Activated CD4-positive, alpha-beta memory T cell treated with anti-CD3 and anti-CD28 coated beads, Interleukin-2, amount 10 ng/mL, durations not matched to agents 7 days and 5 days (primary cell): Measurements from ENCODE around the gene ASPHD1. TPM values are rescaled to one million over a fixed set of nuclear protein-coding genes. Genes with fewer than 3 reads are reported as not detected.
"Not testable (repeated sequence)": the region's sequence is repeated elsewhere in the genome, so short reads cannot be mapped to it uniquely, and the experiment has no call there.

ENCODE experiments used
- CTCF ChIA-PET: fragments of 350-600 bp; sonication (Branson Sonifier 250); formaldehyde crosslinking; loops from one replicate; lab custom pipeline; 2021; ENCODE audit warnings: antibody characterized with exemption, inconsistent platforms; lab: Charles Lee
- POLR2A ChIA-PET: fragments of 350-600 bp; sonication (Branson Sonifier 250); formaldehyde crosslinking; loops from one replicate; lab custom pipeline; 2021; ENCODE audit warnings: antibody characterized with exemption; lab: Charles Lee
- DNase-seq: peaks from one replicate; pipeline ENCODE4 v3.0.0-alpha.2; 2020
- H3K27ac Mint-ChIP-seq: one replicate; pipeline ENCODE4 v1.8.0; 2021; ENCODE audit warnings: mild to moderate bottlenecking, mixed read lengths
- H3K27me3 Mint-ChIP-seq: one replicate; pipeline ENCODE4 v1.8.0; 2021; ENCODE audit warnings: mixed read lengths
- H3K36me3 Mint-ChIP-seq: one replicate; pipeline ENCODE4 v1.8.0; 2021; ENCODE audit warnings: low read depth, mixed read lengths
- H3K4me1 Mint-ChIP-seq: one replicate; pipeline ENCODE4 v1.8.0; 2021; ENCODE audit warnings: mixed read lengths
- H3K4me3 Mint-ChIP-seq: one replicate; pipeline ENCODE4 v1.8.0; 2021; ENCODE audit warnings: mild to moderate bottlenecking, mixed read lengths
- H3K9me3 Mint-ChIP-seq: one replicate; pipeline ENCODE4 v1.8.0; 2021; ENCODE audit warnings: mixed read lengths
- total RNA-seq, 2 experiments: library from RNA; stranded (reverse); gene quantifications; one replicate each; pipeline ENCODE4 v1.2.3, GENCODE V29; 2021

Gene ASPHD1
- total RNA-seq, 2 experiments from 2014 or later, result 0.15 TPM; not detected in 1

DNA sequence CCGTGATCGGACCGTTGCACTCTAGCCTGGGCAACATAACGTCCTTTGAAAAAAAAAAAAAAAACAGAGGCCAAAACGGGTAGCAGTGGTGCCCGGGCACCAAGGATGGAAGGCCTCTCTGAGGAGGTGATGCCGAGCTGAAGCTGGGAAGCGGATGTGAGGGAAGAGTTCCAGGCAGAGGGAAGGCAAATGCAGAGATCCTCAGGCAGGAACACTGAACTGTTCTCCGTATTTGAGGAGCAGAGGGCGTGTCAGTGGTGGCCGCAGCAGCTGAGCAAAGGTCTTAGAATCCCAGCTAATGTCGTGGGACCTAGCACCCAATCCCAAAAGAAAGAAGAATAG, 26.4 kb downstream of the ASPHD1 start:
- Mint-ChIP-seq H3K4me3 (peak overlapping the region; percentile 87), H3K4me1 (peaks cover 36% of the 10 kb centered on the region), H3K27ac (peak overlapping the region; percentile 87), H3K36me3 (peaks cover 16% of the 10 kb centered on the region), H3K9me3 (no peaks in the 10 kb centered on the region), H3K27me3 (peaks cover under 1% of the 10 kb centered on the region)
- no peak for DNase-seq
- CTCF ChIA-PET, result interaction anchor here (0.7 to 1.7 kb wide), 9 partner anchors 10 to 227 kb away, joined by 3 to 10 read pairs (median 3); partner anchors contain the start of genes C16orf92, KIF22, PAGR1 and TMEM219
- POLR2A ChIA-PET, result interaction anchor here (0.6 to 3.1 kb wide), 27 partner anchors 10 to 1047 kb away, joined by 3 to 30 read pairs (median 3); partner anchors contain the start of genes HIRIP3, INO80E, PAGR1 and SEZ6L2

DNA sequence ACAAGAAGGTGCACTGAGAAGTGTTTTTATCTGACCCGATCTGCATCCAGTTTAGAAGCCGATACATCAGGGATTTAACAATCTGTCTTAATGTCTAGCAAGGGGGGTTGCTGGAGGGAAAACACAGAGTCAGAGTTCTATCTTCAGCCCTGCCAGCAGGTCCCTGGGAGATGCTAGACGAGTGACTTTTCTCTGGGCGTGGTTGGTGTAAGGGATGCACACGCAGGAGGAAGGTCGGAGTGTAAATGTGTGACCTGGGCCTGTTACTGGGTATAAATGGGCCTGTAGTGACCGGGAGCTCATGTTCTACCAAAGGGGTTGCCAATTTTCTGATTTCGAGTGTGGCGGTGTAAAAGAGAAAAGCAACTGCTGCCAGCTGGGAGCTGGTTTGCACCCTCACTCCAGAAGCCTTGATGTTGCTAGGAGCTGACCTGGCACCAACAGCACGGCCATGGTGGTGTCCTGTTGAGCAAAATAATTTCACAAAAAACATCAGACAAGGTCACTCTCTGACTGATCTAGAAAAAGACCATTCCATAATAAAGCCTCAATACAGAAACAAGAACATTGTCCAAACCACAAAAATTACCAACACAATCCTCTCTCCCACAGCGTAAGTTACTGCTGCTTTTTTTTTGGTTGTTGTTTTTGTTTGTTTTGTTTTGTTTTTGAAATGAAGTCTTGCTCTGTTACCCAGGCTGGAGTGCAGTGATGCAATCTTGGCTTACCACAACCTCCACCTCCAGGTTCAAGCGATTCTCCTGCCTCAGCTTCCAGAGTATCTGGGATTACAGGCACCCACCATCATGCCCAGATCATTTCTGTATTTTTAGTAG, 27.0 kb downstream of the ASPHD1 start:
- ChIA-PET POLR2A (interaction anchor here (0.6 to 3.1 kb wide), 17 partner anchors 10 to 1047 kb away, joined by 3 to 30 read pairs (median 4); partner anchors contain the start of genes HIRIP3, INO80E, SEZ6L2 and TAOK2), CTCF (interaction anchor here (1.2 to 1.7 kb wide), 6 partner anchors 11 to 227 kb away, joined by 3 to 10 read pairs (median 3); partner anchors contain the start of genes KIF22 and TMEM219)
- peaks cover 16% of the 10 kb centered on the region for H3K36me3 Mint-ChIP-seq
- H3K9me3 Mint-ChIP-seq, result no peaks in the 10 kb centered on the region
- DNase-seq, result no peak
- H3K4me3 Mint-ChIP-seq, result peak overlapping the region; percentile 87
- no peak overlapping the region for H3K27ac Mint-ChIP-seq
- H3K27me3 Mint-ChIP-seq, result peaks cover 4% of the 10 kb centered on the region
- peaks cover 36% of the 10 kb centered on the region for H3K4me1 Mint-ChIP-seq

DNA sequence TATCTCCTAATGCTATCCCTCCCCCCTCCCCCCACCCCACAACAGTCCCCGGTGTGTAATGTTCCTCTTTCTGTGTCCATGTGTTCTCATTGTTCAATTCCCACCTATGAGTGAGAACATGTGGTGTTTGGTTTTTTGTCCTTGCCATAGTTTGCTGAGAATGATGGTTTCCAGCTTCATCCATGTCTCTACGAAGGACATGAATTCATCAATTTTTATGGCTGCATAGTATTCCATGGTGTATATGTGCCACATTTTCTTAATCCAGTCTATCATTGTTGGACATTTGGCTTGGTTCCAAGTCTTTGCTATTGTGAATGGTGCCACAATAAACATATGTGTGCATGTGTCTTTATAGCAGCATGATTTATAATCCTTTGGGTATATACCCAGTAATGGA, 31.5 kb downstream of the ASPHD1 start:
- H3K27me3 Mint-ChIP-seq, result peaks cover 19% of the 10 kb centered on the region
- H3K9me3 Mint-ChIP-seq, DNase-seq, H3K27ac Mint-ChIP-seq, CTCF ChIA-PET, POLR2A ChIA-PET, H3K36me3 Mint-ChIP-seq, H3K4me3 Mint-ChIP-seq: not testable (repeated sequence)
- H3K4me1 Mint-ChIP-seq, result peaks cover 14% of the 10 kb centered on the region

DNA sequence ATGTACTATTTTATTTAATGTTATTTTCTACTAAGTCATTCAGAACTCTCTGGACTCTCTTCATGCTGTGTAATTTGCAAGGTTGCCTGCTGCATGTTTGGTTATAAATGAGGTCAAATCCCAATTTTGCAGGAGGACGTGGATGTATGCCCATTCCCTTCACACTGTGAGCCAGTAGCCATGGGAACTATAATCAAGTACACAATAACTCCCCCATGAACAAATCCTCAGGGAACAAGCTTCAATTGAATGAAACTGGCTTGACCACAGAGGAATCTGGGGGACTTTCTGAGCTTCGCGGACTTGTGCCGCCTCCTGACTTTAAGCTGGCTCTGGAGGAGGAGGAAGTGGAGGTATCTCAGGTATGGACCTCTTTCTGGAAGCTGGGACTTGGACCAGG, 40.4 kb downstream of the ASPHD1 start:
- ChIA-PET CTCF (no interaction called here), POLR2A (no interaction called here)
- Mint-ChIP-seq H3K27me3 (peaks cover 11% of the 10 kb centered on the region), H3K9me3 (no peaks in the 10 kb centered on the region), H3K27ac (no peak overlapping the region), H3K36me3 (no peaks in the 10 kb centered on the region), H3K4me1 (no peaks in the 10 kb centered on the region), H3K4me3 (no peak overlapping the region)
- no peak for DNase-seq

DNA sequence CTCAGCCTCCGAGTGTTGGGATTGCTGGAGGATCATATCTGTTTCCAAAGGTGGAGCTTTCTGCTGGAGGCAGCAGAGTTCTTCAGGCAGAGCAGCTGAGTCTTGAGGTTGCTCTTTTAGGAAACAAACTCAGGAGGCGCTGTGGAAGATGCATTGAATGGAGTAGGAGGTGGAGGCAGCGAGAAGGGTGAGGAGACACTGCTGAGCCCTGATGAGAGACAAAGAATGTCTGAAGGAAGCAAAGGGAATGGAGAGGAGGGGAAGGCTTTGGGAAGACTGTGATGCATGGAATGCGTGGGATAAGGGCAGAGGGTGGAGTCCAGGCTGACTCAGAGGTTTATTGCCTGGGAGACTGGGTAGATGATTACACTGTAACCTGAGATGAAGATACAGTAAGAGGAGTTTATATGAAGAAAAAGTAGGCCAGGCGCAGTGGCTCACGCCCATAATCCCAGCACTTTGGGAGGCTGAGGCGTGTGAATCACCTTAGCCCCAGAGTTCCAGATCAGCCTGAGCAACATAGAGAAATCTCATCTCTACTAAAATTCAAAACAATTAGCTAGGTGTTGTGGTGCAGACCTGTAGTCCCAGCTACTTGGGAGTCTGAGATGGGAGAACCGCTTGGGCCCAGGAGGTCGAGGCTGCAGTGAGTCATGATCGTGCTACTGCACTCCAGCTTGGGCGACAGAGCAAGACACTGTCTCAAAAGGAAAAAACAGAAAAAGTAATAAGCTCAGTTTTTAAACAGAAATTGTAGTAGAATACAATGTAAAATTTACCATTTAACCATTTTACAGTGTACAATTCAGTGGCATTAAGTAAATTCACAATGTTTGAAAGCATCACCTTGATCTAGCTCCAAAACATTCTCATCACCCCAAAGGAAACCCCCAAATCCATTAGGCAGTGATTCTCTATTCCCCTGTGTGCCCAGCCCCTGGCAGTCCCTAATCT, 43.8 kb downstream of the ASPHD1 start:
- Mint-ChIP-seq H3K4me1 (no peaks in the 10 kb centered on the region), H3K36me3 (no peaks in the 10 kb centered on the region), H3K27ac (no peak overlapping the region), H3K4me3 (no peak overlapping the region), H3K27me3 (peaks cover 10% of the 10 kb centered on the region), H3K9me3 (no peaks in the 10 kb centered on the region)
- ChIA-PET CTCF (no interaction called here), POLR2A (interaction anchor here (0.7 to 1.1 kb wide), 3 partner anchors 10 to 18 kb away, joined by 3 read pairs; no protein-coding TSS in a partner anchor)
- DNase-seq, result no peak

DNA sequence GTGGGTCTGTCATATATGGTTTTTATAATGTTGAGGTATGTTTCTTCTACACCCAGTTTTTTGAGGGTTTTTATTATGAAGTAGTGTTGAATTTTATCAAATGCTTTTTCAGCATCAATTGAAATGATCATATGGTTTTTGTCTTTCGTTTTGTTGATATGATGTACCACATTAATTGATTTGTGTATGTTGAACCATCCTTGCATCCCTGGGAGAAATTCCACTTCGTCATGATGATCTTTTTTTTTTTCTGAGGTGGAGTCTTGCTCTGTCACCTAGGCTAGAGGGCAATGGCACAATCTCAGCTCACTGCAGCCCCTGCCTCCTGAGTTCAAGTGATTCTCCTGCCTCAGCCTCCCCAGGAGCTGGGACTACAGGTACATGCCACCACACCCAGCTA, 47.6 kb downstream of the ASPHD1 start:
- Mint-ChIP-seq H3K9me3 (no peaks in the 10 kb centered on the region), H3K4me3 (no peak overlapping the region), H3K36me3 (no peaks in the 10 kb centered on the region), H3K27me3 (peaks cover 5% of the 10 kb centered on the region), H3K4me1 (no peaks in the 10 kb centered on the region), H3K27ac (no peak overlapping the region)
- ChIA-PET POLR2A (interaction anchor here (1.1 kb wide), 2 partner anchors 13 to 22 kb away, joined by 3 to 4 read pairs; partner anchors contain the start of gene KCTD13), CTCF (no interaction called here)
- no peak for DNase-seq

DNA sequence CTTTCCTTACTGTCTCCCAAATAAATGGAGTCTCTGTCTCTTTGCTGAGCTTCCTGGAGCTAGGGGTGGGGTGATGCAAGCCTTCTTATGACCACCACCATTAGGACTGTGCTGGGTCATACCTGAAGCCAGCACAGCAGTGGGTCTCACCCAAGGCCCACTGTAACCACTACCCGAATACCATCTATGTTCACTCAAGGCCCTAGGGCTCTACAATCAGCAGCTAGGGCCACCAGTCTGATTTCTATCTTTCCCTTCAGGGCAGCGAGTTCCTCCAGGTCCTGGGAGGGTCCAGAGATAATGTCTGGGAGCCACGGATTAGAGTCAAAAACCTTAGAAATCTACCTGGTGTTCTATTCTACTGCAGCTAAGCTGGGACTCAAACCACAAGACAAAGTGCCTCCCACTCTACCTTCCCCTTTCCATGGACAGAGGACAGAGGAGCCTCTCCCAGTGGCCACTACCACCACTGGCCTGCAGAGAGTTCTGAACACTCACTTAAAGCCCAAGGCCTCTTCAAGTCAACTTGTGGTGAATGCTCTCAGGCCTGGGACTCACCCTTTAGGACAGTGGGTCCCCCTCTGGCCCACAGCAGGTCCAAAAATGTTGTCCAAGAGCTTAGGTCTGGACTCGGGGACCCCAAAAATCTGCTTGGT, 50.6 kb downstream of the ASPHD1 start:
- no peaks in the 10 kb centered on the region for H3K36me3 Mint-ChIP-seq
- peaks cover 11% of the 10 kb centered on the region for H3K27me3 Mint-ChIP-seq
- H3K27ac Mint-ChIP-seq, result no peak overlapping the region
- no peak for DNase-seq
- no peaks in the 10 kb centered on the region for H3K4me1 Mint-ChIP-seq
- H3K9me3 Mint-ChIP-seq, result no peaks in the 10 kb centered on the region
- POLR2A ChIA-PET, result interaction anchor here (1.6 to 1.7 kb wide), 2 partner anchors 11 to 25 kb away, joined by 7 to 8 read pairs; partner anchors contain the start of genes KCTD13 and TMEM219
- CTCF ChIA-PET, result interaction anchor here (3.0 kb wide), 1 partner anchor 11 kb away, joined by 7 read pairs; the partner anchor contains the start of gene TMEM219
- no peak overlapping the region for H3K4me3 Mint-ChIP-seq

DNA sequence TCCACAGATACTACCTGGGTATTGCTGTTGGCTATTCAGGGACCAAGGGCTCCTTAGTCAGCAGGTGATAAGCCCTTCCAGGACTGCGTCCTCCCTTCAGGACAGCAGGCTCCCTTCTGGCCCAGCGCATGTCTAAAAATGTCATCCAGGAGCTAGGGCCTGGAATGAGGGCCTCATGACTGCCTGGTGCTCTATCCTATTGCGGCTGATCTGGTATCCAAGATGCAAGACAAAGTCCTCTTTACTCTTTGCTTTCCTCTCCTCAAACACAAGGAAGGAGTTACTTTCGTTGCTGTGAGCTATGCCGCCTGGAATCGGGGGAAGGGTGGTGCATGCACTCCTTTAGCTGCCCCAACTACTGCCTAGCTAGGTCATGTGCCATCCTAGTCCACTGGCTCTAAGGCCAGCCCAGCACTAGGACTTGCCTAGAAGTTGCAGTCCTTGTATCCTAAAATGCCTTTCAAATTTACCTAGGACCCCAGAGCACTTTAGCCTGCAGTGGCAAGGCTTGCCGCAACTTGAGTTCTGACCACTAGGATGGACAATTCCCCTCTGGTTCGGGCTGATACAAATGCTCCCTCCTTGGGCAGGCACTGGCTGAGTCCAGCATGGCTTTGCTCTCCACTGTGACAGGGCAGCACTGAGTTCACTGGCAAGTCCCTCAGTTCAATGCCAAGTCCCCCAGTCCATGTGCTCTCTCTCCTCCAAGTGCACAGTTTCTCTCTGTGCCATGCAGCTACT, 51.5 kb downstream of the ASPHD1 start:
- ChIA-PET CTCF (interaction anchor here (3.0 kb wide), 1 partner anchor 10 kb away, joined by 7 read pairs; the partner anchor contains the start of gene TMEM219), POLR2A (interaction anchor here (1.6 to 1.7 kb wide), 2 partner anchors 10 to 26 kb away, joined by 7 to 8 read pairs; partner anchors contain the start of genes KCTD13 and TMEM219)
- no peak overlapping the region for H3K4me3 Mint-ChIP-seq
- no peak for DNase-seq
- no peaks in the 10 kb centered on the region for H3K4me1 Mint-ChIP-seq
- no peak overlapping the region for H3K27ac Mint-ChIP-seq
- H3K27me3 Mint-ChIP-seq, result peaks cover 11% of the 10 kb centered on the region
- no peaks in the 10 kb centered on the region for H3K36me3 Mint-ChIP-seq
- no peaks in the 10 kb centered on the region for H3K9me3 Mint-ChIP-seq

Other genes starting within 250 kb of the ASPHD1 start
- 100 to 1,000 TPM; 341 to 359 TPM for gene SPN, start 237.2 kb upstream of the ASPHD1 start, total RNA-seq
- gene QPRT, start 221.3 kb upstream of the ASPHD1 start, total RNA-seq, result 1 to 10 TPM; 8.3 to 9.3 TPM
- gene C16orf54, start 154.5 kb upstream of the ASPHD1 start, total RNA-seq, result 10 to 100 TPM; 94.6 to 99.2 TPM
- not detected for gene ZG16, start 122.2 kb upstream of the ASPHD1 start, total RNA-seq
- 100 to 1,000 TPM; 187 to 192 TPM for gene KIF22, start 109.7 kb upstream of the ASPHD1 start, total RNA-seq
- 100 to 1,000 TPM; 365 to 376 TPM for gene MAZ, start 94.0 kb upstream of the ASPHD1 start, total RNA-seq
- 1 to 10 TPM in 1 of 2 experiments, under 1 TPM in 1; 0.91 to 1.0 TPM for gene PRRT2, start 88.3 kb upstream of the ASPHD1 start, total RNA-seq
- gene PAGR1, start 84.3 kb upstream of the ASPHD1 start, total RNA-seq, result 10 to 100 TPM; 26.6 to 28.4 TPM
- gene MVP, start 80.0 kb upstream of the ASPHD1 start, total RNA-seq, result 100 to 1,000 TPM; 167 TPM
- 10 to 100 TPM; 60.0 to 63.2 TPM for gene CDIPT, start 37.3 kb upstream of the ASPHD1 start, total RNA-seq
- under 1 TPM; 0.08 to 0.13 TPM for gene SEZ6L2, start 938 bp upstream of the ASPHD1 start, total RNA-seq
- gene KCTD13, start 25.7 kb downstream of the ASPHD1 start, total RNA-seq, result 10 to 100 TPM; 34.5 to 36.0 TPM
- 10 to 100 TPM; 68.9 to 78.7 TPM for gene TMEM219, start 61.6 kb downstream of the ASPHD1 start, total RNA-seq
- 10 to 100 TPM; 44.2 TPM for gene TAOK2, start 73.4 kb downstream of the ASPHD1 start, total RNA-seq
- gene HIRIP3, start 95.1 kb downstream of the ASPHD1 start, total RNA-seq, result 10 to 100 TPM; 38.7 to 40.3 TPM
- 100 to 1,000 TPM; 102 to 107 TPM for gene INO80E, start 95.8 kb downstream of the ASPHD1 start, total RNA-seq
- not detected for gene DOC2A, start 110.5 kb downstream of the ASPHD1 start, total RNA-seq
- not detected for gene C16orf92, start 122.7 kb downstream of the ASPHD1 start, total RNA-seq
- 1 to 10 TPM; 6.0 to 6.9 TPM for gene TLCD3B, start 130.8 kb downstream of the ASPHD1 start, total RNA-seq
- gene ALDOA, start 165.3 kb downstream of the ASPHD1 start, total RNA-seq, result 1,000 to 10,000 TPM; 1,403 to 1,450 TPM
- gene PPP4C, start 175.5 kb downstream of the ASPHD1 start, total RNA-seq, result 100 to 1,000 TPM; 146 to 147 TPM
- gene TBX6, start 191.4 kb downstream of the ASPHD1 start, total RNA-seq, result 1 to 10 TPM; 1.9 to 2.5 TPM
- gene YPEL3, start 195.7 kb downstream of the ASPHD1 start, total RNA-seq, result 100 to 1,000 TPM in 1 of 2 experiments, 10 to 100 TPM in 1; 99.4 to 106 TPM
- 10 to 100 TPM; 11.5 to 12.3 TPM for gene GDPD3, start 213.0 kb downstream of the ASPHD1 start, total RNA-seq
- 100 to 1,000 TPM; 108 to 111 TPM for gene MAPK3, start 222.7 kb downstream of the ASPHD1 start, total RNA-seq